NCI-H2107 (cell line): ENCODE results near the gene LPCAT1.
"Not testable (repeated sequence)": the region's sequence is repeated elsewhere in the genome, so short reads cannot be mapped to it uniquely, and the experiment has no call there.

Source experiments
- DNase-seq: peaks from one replicate; lab custom pipeline; 2025; lab: John Stamatoyannopoulos, UW

LPCAT1 gene

DNA sequence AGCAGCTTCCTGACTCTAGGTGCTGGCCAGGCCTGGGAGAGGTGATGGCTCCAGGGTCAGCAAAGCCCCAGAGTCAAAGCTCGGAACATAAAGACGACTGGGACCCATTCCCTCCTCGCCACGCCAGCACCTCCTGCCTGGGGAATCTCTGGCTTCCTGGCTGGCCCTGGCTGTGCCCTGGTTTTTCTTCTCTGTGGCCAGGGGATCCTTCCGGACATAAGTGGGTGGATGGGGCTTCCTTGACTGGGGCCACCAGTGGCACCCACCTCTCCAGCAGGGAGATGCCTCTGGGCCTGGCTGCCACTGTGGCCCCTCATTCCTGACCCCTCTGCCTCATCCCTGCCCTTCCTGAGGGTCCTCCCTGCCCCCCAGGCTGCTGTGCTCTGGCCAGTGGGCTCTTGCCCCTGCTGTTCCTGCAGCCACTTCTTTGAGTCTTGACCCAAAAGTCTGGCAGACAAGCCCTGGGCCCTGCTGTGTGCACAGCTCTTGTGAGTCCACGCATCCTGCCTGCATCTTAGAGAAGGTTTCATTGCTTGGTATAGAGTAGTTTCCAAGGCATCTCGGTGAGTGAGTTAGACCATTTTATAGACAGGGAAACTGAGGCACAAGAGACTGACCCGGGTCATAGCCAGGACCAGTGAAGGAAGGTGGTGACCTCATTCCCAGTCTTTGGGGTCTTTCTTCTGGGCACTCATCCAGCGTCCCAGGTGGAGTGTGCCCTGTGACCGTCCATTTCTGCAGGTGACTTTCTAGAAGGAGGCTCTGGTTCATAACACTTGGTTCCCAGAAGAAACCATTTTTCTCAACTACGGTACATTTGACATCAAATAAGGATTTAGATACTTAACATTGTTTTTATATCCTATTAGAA, 17.3 kb upstream of the LPCAT1 start:
- no peak for DNase-seq

DNA sequence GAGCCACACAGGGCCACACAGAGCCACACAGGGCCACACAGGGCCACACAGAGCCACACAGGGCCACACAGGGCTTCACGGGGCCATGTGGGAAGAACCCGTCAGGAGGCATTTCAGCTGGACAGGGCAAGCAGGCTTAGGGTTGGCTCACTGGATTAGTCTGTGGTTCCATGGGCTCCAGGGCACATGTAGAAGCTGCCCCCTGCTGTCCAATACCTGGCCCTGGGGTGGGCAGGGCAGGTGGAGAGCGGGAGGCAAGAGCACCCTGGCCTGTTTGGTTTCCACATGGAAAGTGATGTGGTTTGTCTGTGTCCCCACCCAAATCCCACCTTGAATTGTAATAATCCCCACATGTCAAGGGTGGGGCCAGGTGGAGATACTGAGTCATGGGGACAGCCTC, 16.4 kb upstream of the LPCAT1 start:
- no peak for DNase-seq

DNA sequence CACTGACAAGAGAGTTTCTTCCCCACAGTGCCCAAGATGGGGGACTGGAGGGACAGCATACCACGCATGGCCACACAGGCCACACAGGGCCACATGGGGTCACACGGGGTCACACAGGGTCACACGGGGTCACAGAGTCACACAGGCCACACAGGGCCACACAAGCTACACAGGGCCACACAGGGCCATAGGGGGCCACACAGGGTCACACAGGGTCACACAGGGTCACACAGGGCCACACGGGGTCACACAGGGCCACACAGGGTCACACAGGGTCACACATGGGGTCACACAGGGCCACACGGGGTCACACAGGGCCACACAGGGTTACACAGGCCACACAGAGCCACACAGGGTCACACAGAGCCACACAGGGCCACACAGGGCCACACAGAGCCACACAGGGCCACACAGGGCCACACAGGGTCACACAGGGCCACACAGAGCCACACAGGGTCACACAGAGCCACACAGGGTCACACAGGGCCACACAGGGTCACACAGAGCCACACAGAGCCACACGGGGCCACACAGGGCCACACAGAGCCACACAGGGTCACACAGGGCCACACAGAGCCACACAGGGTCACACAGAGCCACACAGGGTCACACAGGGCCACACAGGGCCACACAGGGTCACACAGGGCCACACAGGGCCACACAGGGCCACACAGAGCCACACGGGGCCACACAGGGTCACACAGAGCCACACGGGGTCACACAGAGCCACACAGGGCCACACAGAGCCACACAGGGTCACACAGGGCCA, 15.8 kb upstream of the LPCAT1 start:
- DNase-seq = not testable (repeated sequence)

DNA sequence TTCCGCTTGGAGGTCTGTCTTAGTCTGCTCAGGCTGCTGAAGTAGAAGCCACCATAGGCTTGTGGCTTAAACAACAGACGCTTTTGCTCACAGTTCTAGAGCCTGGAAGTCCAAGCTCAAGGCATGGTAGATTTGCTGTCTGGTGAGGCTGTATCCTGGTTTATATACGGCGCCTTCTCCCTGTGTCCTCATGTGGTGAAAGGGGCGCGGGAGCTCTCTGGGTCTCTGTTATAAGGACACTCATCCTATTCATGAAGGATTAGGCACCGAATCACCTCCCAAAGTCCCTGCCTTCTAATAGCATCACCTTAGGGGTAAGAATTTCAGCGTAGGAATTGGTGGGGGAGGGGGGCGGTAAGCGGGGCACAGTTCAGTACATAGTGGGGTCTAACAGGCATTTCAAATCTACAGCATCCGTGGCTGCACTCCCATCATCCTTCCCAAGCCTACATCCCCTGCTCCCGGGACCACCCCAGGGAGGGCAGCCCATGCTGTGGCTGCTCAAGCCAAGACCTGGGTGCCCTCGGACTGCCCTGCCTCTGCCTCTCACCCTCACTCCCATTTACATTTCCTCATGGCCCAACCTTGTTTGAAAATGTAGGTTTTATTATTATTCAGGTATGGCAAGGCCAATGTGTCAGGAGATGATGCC, 15.1 kb upstream of the LPCAT1 start:
- DNase-seq = no peak

DNA sequence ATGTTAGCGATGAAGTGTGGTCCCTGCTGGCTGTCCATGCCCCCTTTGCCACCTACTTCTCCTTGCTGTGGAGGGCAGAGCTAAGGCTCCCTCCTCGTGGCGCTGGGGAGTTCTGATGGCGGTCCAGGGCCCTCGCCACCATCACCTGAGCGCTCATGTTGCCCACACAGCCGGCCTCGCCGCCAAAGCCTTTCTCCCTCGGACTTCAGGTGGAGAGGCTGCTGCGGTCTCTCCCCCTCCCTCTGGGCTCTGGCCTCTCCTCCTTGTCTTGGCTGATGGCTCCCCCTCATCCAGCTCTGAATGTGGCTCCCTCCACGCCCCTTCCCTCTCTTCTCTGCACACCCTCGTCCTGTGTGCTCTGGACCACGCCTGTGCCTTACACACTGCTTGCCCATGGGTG, 14.5 kb upstream of the LPCAT1 start:
- no peak for DNase-seq

DNA sequence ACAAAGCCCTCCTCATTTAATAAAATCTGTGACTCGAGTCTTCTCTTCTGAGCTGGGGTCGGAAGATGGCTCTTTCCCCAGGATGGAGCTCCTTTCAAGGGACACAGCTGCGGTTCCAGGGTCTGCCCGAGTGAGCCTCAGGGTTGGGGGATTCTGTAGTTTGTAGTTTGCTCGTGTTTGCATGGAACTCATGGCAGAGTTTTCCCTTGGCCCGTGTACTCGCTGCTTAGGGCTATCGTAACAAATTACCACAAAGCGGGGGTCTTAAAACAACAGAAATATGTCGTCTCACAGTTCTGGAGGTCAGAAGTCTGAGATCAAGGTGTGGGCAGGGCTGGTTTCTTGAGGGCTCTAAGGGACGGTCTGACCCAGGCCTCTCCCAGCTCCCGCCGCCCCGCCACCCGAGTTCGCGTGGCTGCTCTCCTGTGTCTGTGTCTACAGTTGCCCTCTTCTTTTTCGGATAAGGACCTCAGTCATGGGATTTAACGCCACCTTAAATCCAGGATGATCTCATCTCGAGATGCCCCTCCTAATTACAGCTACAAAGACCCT, 13.9 kb upstream of the LPCAT1 start:
- DNase-seq = no peak

DNA sequence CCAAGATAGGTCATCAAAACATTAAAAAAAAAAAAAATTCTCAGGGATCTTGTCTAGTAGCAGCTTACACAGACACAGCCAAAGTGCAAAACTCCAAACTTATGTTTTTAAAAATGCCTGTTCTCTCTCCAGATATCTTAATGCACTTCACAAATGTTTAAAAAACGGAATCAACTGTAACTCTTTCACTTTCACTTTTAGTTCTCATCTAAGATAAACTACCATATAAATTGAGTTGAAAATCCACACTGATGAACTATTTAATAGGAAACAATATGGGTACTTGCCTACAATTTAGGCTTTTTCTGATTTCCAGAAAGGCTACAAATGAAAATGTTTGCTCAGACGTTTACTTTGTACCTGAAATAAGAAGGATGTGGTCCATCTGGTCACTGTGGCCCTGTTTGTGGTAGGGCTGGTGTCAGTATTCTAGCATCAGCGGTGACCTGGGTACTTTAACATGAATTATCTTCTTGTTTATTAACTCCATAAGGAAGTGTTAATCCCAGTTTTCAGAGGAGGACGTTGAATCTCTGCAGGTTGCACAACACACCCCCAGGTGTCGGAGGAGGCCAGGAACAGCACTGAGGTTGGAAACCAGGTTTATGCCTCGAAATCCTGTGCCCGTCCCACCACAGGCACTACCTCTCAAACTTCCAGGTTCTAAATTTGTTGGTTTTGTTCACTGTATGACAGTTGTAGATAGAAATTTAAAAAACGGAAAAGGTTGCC, 13.3 kb upstream of the LPCAT1 start:
- DNase-seq = no peak

DNA sequence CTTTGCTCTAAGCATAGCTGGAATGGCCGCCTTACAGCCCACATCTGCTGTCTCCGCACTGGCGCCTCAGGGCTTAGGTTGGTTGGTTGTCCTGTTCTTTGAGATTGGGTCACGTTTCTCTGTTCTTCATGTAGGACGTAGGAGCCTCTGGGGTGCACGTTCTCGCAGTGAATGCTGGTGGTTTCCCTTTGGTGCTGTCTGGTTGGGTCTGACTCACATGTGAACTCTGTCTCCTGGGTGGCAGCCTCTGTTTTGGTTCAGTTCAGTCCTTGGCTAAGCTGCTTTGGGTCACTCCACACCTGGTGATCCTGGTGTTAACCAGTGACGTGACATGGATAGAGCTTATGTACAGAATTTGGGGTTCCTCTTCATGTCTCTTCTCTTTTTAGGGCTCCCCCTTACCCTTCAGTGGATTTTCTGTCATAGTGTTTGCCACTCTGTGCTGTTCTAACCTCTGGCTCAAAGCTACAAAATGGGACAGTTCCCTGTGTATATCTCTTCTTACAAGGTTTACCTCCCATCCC, 12.6 kb upstream of the LPCAT1 start:
- DNase-seq = no peak

DNA sequence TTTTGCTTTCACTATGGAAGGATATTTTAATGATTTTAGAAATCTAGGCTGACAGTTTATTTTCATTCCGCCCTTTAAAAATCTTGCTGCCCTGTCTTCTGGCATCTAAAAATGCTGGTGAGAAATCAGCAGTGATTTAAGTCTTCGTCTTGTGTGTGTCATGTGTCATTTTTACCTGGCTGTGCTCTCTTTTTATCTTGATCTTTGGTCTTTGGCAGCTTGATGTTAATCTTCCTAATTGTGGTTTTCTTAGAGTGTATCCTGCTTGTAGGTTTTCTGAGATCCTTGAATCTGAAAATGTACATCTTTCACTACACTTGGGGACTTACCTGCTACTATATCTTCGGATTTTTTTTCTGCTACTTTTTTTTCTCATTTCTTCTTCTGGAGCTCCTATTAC, 11.9 kb upstream of the LPCAT1 start:
- DNase-seq = no peak

DNA sequence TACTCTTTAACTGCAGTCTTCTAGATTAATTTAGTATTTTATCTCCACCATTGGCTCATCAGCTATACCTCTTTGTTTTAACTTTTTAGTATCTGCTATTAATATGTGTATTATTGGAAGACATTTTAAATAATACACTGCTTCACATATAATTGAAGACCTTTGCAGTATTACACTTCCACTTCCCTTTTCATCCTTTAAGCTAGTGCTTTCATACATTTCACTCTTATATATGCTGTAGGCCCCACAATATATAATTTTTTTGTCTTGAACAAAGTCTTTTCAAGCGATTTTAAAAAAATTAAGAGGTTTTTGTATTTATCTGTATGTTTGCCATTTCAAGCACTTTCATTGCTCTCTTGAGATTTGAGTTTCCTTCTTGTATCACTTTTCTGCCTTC, 8.6 kb upstream of the LPCAT1 start:
- DNase-seq = no peak

DNA sequence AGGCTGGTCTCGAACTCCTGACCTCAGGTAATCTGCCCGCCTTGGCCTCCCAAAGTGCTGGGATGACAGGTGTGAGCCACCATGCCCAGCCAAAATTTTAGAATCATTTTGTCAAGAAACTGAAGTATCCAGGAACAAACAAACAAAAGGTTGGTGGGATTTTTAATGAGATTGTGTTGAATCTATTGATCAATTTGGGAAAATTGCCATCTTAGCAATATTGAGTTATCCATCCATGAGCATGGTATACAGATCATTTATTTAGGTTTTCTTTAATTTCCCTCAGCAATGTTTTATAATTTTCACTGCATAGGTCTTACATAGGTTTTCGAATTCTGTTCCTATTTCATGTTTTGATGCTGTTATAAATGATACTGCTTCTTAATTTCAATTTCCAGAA, 5.7 kb upstream of the LPCAT1 start:
- no peak for DNase-seq

DNA sequence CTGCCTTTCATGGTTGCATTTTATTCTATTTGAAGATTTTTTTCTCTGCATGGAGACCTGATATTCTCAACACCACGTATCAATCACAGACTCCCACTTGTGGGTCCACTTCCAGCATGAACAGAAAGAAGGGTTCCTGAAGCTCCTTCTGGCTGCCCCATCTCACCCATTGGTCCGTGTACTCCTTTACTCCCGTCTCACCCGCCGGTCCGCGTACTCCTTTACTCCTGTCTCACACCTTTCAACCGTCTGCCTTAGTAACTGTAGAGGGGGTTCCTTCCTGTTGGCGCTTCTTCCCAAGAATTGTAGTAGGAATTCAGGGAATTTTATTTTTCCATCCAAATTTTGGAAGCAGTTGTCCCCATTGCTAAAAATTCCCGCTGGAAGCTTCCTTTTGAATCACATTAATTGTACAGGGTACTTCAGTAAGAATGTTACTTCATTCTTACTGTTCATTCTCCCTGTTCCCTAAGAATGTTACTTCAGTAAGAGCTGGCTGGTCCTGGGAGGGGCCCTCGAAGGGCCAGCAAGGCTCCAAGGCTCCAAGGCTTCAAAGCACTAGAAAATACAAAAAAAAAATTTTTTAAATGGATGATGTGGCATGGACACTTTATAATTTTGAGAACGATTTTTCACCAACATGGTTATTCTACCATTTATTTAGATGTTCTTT, 3.9 kb upstream of the LPCAT1 start:
- no peak for DNase-seq

DNA sequence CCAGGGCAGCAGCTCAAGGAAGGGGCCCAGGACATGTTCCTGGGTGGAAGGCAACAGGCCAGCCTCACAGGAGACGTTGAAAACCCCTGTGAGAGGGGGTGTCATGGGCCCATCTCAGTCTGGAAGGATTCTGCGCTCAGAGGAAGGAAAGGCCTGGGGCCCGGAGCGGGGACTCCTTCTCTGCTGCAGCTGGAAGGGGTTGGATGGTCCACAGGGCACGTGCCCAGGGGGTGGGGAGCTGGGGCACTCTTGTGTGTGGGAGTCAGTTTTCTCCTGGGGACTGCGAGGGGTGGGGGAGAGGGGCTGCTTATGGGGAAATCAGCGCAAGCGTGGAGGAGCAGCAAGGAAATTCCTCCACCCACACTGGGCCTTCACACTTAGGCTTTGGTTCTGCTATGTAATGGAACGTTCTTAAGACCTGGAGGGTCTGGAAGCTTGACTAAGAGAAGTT, 2.9 kb upstream of the LPCAT1 start:
- DNase-seq = no peak

DNA sequence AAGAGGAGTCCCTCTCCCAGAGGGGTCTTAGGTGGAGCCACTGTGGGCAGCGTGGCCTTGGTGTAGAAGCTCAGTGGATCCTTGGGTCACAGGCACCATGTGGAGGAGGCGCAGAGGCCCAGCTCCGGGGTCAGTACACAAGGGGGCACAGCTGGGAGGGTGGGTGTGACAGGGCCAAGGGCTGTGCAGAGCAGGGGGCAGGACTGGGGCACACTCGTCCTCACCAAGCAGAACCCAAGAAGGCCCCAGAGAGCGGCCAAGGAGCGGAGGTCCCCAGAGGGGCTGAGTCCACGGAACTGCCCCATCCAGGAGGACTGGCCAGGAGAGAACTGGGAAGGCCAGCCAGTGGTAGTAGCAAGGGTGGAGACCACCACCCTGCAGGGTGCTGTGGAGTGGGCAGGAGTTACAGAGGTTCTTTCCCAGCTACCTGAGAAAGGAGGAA, 2.5 kb upstream of the LPCAT1 start:
- no peak for DNase-seq

DNA sequence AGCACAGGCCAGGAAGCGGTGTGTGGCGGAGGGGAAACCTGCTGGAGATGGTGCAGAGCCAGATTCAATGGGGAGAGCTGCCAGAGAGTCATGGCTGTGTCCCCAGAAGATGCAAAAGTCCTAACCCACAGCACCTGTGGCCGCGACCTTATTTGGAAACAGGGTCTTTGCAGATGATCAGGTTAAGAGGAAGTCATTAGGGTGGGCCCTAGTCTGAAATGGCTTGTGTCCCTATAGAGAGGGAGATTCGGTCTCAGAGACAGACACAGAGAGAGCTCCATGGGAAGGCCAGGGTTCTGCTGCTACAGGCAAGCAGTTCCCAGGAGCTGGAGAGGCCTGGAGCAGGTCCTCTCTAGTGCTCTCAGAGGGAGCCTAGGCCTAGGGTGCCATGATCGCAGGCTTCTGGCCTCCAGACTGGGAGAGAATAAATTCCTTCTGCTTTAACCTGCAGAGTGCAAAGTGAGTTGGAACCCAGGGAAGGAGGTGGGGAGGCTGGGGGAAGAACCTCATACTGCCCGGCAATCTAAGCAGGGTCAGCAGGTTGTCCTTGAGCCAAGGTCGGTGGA, 1.9 kb upstream of the LPCAT1 start:
- DNase-seq = no peak

DNA sequence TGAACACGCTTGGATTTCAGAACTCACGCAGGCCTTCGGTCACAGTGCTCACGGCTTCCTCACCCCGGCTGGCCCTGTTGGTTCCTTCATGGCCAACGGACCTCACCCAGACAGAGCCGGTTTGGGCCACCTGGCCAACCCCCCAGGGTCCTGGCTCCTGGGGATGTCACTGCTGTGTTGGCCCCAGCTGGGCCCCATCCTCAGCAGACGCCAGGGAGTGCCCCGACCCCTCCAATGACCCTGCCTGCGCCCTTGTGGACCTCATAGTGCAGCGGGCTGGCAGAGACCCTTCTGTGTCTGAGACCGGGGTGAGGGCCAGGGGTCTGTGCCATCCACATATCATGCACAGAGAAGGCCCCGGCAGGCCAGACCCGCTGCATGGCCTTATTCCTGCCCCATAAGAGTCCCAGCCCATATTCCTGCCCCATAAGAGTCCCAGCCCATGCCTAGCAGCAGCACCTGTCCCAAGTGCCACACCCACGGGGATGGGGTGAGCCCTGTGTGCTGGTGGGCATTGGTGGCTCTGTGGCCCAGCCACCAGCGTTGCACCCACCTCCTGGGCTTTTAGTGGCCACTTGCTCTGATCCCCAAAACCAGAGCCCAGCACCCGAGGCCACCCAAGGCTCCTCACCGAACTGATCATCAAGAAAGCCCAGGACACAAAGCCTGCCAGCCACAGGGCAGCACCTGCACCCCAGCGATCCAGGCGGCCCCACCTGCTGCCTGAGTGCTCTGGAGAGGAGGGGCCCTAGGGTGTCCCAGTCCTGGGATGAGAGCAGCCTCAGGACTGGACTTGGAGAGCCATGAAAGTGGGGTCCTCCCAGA, 1.3 kb upstream of the LPCAT1 start:
- no peak for DNase-seq

DNA sequence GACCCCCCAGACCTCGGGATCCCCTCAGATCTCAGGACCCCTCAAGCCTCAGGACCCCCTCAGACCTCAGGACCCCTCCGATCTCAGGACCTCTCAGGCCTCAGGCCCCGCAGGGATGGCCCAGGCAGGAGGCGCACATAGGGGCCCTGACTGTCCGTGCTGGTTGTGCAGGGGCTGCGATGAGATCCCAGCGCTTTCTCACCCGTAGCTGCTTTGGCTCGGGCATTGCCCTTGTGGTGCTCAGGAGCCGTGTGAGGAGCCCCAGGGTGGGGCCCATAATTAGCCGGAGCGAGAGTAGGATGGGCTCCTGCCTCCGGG, 680 bp upstream of the LPCAT1 start:
- DNase-seq = no peak

DNA sequence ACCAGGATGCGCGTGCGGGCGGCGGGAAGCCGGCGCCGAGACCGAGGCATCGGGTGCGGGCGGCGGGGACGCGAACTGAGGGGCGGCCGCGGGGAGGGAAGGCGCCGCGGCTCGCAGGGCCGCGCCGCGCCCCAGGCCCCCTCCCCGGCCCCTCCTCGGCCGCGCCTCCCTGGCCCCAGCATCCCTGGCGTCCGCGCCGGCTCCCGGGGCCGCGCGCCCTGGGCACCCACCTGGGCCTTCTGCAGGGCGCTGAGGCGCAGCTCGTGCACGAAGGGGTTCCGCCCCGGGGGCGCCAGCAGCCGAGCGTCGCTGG, 324 bp downstream of the LPCAT1 start:
- DNase-seq = no peak

DNA sequence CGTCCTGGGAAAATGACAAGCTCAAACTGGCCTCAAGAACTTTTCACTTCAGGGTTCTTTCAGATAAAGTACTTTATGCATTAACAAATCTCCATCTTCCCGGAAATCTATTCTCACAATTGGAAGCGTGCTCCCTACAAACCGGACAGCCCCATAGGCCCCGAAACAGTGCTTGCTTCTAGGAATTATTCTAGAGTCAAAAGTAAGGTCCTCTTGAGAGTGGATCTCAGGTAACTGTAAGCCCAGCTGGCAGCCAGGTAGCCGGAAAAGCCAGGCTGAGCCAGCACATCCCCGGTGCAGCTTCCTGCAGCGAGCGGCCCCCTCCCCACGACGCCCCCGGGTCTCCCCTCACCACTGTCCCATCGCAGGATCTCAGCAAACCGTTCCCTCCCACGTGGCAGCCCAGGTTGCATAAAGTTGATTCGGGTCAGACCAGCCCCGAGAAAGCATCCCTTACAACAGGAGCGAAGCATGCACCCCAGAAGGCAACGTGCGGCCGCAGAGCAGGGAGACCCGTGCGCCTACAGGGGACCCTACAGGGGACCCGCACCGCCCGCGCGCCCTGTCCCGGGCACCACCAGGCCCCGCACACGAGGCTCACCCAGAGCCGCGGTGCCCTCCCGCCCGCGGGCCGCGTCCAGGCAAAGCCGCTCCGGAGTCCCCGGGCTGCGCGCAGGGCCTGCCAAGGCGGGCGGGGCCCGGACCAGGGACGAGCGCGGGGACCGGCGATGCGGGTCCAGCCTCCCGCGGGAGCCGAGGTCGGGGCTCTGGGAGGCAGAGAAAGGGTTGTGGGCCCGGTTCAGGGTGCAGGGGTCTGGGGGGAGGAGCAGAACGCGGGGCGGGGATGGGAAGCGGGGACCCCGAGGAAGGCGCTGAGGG, 920 bp downstream of the LPCAT1 start:
- DNase-seq = no peak
